ENCODE measurements around the gene C3orf22. TPM values are rescaled to one million over a fixed set of nuclear protein-coding genes. Genes with fewer than 3 reads are reported as not detected.

C3orf22 gene
- total RNA-seq, 4 donors from 2014 or later = not detected

- TF ChIP-seq CTCF (IDR thresholded peaks at IDR 0.05; ENCODE audit: low read depth) = no peak
These were observed 46.7 kb downstream of the C3orf22 start for GRCh38 chr3:126512026-126512425.

- TF ChIP-seq CTCF (IDR thresholded peaks at IDR 0.05; ENCODE audit: low read depth) = no peak
These were observed 47.4 kb downstream of the C3orf22 start for GRCh38 chr3:126511291-126511690.

- no peak for TF ChIP-seq CTCF (IDR thresholded peaks at IDR 0.05; ENCODE audit: low read depth)
These were observed 48.3 kb downstream of the C3orf22 start for GRCh38 chr3:126510308-126510910.

GRCh38 chr3:126509597-126510307, 49.0 kb downstream of the C3orf22 start:
- no peak for TF ChIP-seq CTCF (IDR thresholded peaks at IDR 0.05; ENCODE audit: low read depth)

- TF ChIP-seq CTCF (IDR thresholded peaks at IDR 0.05; ENCODE audit: low read depth) = no peak
These were observed 50.2 kb downstream of the C3orf22 start for GRCh38 chr3:126508564-126508964.

GRCh38 chr3:126507886-126508285, 50.8 kb downstream of the C3orf22 start:
- no peak for TF ChIP-seq CTCF (IDR thresholded peaks at IDR 0.05; ENCODE audit: low read depth)

- no peak for TF ChIP-seq CTCF (IDR thresholded peaks at IDR 0.05; ENCODE audit: low read depth)
These were observed 55.0 kb downstream of the C3orf22 start for GRCh38 chr3:126503701-126504100.
